ENCODE results near the gene GPC5. TPM values are rescaled to one million over a fixed set of nuclear protein-coding genes. Genes with fewer than 3 reads are reported as not detected.

Gene GPC5
- total and polyA plus RNA-seq, 9 of the 15 experiments (the other 6 are each of a cell fraction or from before 2014, with no cell fraction given) = 0.18 to 0.27 TPM; not detected in 7

DNA sequence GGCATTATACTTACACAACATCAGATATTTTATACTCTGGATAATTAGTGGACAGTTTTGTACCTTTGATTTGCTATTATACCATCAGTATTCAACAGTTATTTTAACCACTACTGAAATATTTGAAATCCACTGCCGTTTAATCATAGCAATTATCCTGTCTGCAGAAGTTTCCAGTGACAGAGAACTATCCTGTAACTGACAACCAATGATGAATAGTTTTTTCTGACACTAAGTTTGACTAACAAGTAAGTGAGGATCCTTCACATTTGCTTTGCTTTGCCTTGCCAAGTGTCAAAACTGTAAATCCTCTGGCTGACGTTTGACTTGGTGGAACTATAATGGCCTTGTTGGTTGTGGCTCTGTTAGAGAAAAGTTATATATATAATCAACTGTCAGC is 410.7 kb downstream of the GPC5 start:
- ChIA-PET POLR2A (no interaction called here), CTCF (ENCODE audit: low intra/inter-chr PET ratio) (no interaction called here)
- in situ Hi-C loops (cut with MboI) = no loop called here
- no peaks in the 10 kb centered on the region for H3K9me1 ChIP-seq (ENCODE audit: control insufficient read depth, insufficient read depth, low read length)
- intact Hi-C loops (cut with micrococcal nuclease) = loop anchor here (5.0 kb wide), 1 partner anchor 117 kb away; no protein-coding TSS in a partner anchor
- no peaks in the 10 kb centered on the region for H3K27me3 ChIP-seq (ENCODE audit: control insufficient read depth in 2 of 2, insufficient read depth in 2 of 2, low read length in 2 of 2)
- no peak overlapping the region for H3K9ac ChIP-seq (ENCODE audit: insufficient read depth in 1 of 2, low read depth in 2 of 2, low read length in 2 of 2)
- H3K79me2 ChIP-seq (ENCODE audit: control insufficient read depth, insufficient read depth, low read length) = no peaks in the 10 kb centered on the region
- FAIRE-seq = no peak
- 2% methylated on average over 2 of the region's 2 CpGs for WGBS (ENCODE audit: insufficient coverage, low coverage, missing lambda C conversion rate)
- H3K27ac ChIP-seq (ENCODE audit: extremely low read depth, low read depth, low read length) = no peak overlapping the region
- H2AFZ ChIP-seq (ENCODE audit: low read depth, low read length) = no peak overlapping the region
- no peak for ATAC-seq
- no peak overlapping the region for H3K4me2 ChIP-seq (ENCODE audit: insufficient read depth, low read length)
- no peaks in the 10 kb centered on the region; the same call in 1 of the 2 replicates for H3K9me3 ChIP-seq (replicated peaks; ENCODE audit: control insufficient read depth, insufficient read depth, low read depth, low read length)
- no peak for DNase-seq (ENCODE audit: extremely low read depth in 1 of 4, low spot score in 3 of 4)
- H4K20me1 ChIP-seq (replicated peaks; ENCODE audit: control insufficient read depth, insufficient read depth, low read length) = no peaks in the 10 kb centered on the region
- TF ChIP-seq SPI1 (IDR thresholded peaks at IDR 0.05; ENCODE audit: borderline replicate concordance, low read depth, low read length) (no peak), ATF7 (IDR thresholded peaks at IDR 0.05) (no peak), GATAD2B (IDR thresholded peaks at IDR 0.05; ENCODE audit: borderline replicate concordance) (no peak), TRIM28 (IDR thresholded peaks at IDR 0.05) (no peak), JUN (IDR thresholded peaks at IDR 0.05; ENCODE audit: borderline replicate concordance, low read depth, low read length) (no peak), JUN (CRISPR knock-in tag; IDR thresholded peaks at IDR 0.05; ENCODE audit: borderline replicate concordance) (no peak)
- H3K4me1 ChIP-seq (replicated peaks in 1 of 2; ENCODE audit: control insufficient read depth in 2 of 2, insufficient read depth in 2 of 2, low read length in 2 of 2) = no peaks in the 10 kb centered on the region
- BruUV-seq (replicated peaks) = no TSS peak
- no peaks in the 10 kb centered on the region for H3K36me3 ChIP-seq (ENCODE audit: control insufficient read depth, insufficient read depth, low read length)
- H3K4me3 ChIP-seq = no peak overlapping the region

DNA sequence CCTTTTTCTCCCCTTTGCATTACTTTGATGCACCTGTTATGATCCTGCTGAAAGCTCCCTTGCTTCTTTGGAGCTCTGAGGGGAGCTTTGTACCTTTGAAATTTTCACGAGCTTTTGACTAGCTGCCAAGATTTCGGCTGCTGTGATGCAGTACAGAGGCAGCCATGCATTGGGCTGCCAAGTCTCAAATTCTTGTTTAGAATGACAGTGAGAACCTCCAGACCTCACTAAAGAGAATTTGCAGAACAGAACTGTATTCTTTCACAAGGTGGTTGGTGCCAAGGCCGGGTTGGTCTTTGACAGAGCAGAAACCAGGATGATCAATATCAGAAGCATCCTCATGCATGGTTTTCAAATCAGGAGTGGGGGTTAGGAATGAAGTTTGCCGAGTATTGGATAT is 414.8 kb downstream of the GPC5 start:
- DNase-seq (ENCODE audit: extremely low read depth in 1 of 4, low spot score in 3 of 4) (peak in 3 of 4 experiments; percentile 8 to 15 (median 14)), ATAC-seq (no peak), FAIRE-seq (no peak)
- Histone ChIP-seq H3K27me3 (ENCODE audit: control insufficient read depth in 2 of 2, insufficient read depth in 2 of 2, low read length in 2 of 2) (no peaks in the 10 kb centered on the region), H3K36me3 (ENCODE audit: control insufficient read depth, insufficient read depth, low read length) (no peaks in the 10 kb centered on the region), H3K9me3 (replicated peaks; ENCODE audit: control insufficient read depth, insufficient read depth, low read depth, low read length) (no peaks in the 10 kb centered on the region; the same call in 1 of the 2 replicates), H3K4me2 (ENCODE audit: insufficient read depth, low read length) (no peak overlapping the region), H3K79me2 (ENCODE audit: control insufficient read depth, insufficient read depth, low read length) (no peaks in the 10 kb centered on the region), H2AFZ (ENCODE audit: low read depth, low read length) (no peak overlapping the region), H3K4me3 (no peak overlapping the region), H3K9me1 (ENCODE audit: control insufficient read depth, insufficient read depth, low read length) (no peaks in the 10 kb centered on the region), H4K20me1 (replicated peaks; ENCODE audit: control insufficient read depth, insufficient read depth, low read length) (no peaks in the 10 kb centered on the region), H3K9ac (ENCODE audit: insufficient read depth in 1 of 2, low read depth in 2 of 2, low read length in 2 of 2) (no peak overlapping the region), H3K27ac (ENCODE audit: extremely low read depth, low read depth, low read length) (no peak overlapping the region), H3K4me1 (replicated peaks in 1 of 2; ENCODE audit: control insufficient read depth in 2 of 2, insufficient read depth in 2 of 2, low read length in 2 of 2) (no peaks in the 10 kb centered on the region)
- BruUV-seq (replicated peaks) = no TSS peak
- in situ Hi-C loops (cut with MboI) (no loop called here), intact Hi-C loops (cut with micrococcal nuclease) (loop anchor here (10.0 kb wide), 1 partner anchor 678 kb away; no protein-coding TSS in a partner anchor)
- WGBS (ENCODE audit: insufficient coverage, low coverage, missing lambda C conversion rate) = under 1% methylated on average over 4 of the region's 4 CpGs
- CTCF ChIA-PET (ENCODE audit: low intra/inter-chr PET ratio) = no interaction called here
- POLR2A ChIA-PET = no interaction called here
- TF ChIP-seq DPF2 (IDR thresholded peaks at IDR 0.05) (no peak), ZBTB8A (IDR thresholded peaks at IDR 0.05; ENCODE audit: partially characterized antibody) (no peak), POLR2AphosphoS2 (IDR thresholded peaks at IDR 0.05; ENCODE audit: low read length) (no peak), ZNF224 (CRISPR knock-in tag; IDR thresholded peaks at IDR 0.05) (no peak), U2AF2 (optimal IDR thresholded peaks at IDR 0.05; ENCODE audit: low read depth, low read length) (no peak), HDAC3 (IDR thresholded peaks at IDR 0.05; ENCODE audit: borderline replicate concordance, partially characterized antibody) (no peak), KHSRP (IDR thresholded peaks at IDR 0.05) (no peak), BRD4 (IDR thresholded peaks at IDR 0.05) (no peak), RNF2 (IDR thresholded peaks at IDR 0.05) (no peak)
- TF ChIP-seq, protein P1, sequence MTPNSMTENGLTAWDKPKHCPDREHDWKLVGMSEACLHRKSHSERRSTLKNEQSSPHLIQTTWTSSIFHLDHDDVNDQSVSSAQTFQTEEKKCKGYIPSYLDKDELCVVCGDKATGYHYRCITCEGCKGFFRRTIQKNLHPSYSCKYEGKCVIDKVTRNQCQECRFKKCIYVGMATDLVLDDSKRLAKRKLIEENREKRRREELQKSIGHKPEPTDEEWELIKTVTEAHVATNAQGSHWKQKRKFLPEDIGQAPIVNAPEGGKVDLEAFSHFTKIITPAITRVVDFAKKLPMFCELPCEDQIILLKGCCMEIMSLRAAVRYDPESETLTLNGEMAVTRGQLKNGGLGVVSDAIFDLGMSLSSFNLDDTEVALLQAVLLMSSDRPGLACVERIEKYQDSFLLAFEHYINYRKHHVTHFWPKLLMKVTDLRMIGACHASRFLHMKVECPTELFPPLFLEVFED (CRISPR knock-in tag; conservative IDR thresholded peaks at IDR 0.05) = no peak
- TF ChIP-seq, protein P2, sequence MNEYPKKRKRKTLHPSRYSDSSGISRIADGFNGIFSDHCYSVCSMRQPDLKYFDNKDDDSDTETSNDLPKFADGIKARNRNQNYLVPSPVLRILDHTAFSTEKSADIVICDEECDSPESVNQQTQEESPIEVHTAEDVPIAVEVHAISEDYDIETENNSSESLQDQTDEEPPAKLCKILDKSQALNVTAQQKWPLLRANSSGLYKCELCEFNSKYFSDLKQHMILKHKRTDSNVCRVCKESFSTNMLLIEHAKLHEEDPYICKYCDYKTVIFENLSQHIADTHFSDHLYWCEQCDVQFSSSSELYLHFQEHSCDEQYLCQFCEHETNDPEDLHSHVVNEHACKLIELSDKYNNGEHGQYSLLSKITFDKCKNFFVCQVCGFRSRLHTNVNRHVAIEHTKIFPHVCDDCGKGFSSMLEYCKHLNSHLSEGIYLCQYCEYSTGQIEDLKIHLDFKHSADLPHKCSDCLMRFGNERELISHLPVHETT (CRISPR knock-in tag; conservative IDR thresholded peaks at IDR 0.05 in 1 of 2, IDR thresholded peaks at IDR 0.05 in 1 of 2) = no peak
